COLO829 (cell line): ENCODE data around the gene CCR5AS.
A peak's percentile ranks its signal among the peaks of the same experiment; 100 is the strongest.
"Not testable (repeated sequence)": the region's sequence is repeated elsewhere in the genome, so short reads cannot be mapped to it uniquely, and the experiment has no call there.

Source experiments
- DNase-seq: peaks from one replicate; pipeline ENCODE4 v3.0.0; 2012; ENCODE audit warnings: low spot score

The CCR5AS gene

DNA sequence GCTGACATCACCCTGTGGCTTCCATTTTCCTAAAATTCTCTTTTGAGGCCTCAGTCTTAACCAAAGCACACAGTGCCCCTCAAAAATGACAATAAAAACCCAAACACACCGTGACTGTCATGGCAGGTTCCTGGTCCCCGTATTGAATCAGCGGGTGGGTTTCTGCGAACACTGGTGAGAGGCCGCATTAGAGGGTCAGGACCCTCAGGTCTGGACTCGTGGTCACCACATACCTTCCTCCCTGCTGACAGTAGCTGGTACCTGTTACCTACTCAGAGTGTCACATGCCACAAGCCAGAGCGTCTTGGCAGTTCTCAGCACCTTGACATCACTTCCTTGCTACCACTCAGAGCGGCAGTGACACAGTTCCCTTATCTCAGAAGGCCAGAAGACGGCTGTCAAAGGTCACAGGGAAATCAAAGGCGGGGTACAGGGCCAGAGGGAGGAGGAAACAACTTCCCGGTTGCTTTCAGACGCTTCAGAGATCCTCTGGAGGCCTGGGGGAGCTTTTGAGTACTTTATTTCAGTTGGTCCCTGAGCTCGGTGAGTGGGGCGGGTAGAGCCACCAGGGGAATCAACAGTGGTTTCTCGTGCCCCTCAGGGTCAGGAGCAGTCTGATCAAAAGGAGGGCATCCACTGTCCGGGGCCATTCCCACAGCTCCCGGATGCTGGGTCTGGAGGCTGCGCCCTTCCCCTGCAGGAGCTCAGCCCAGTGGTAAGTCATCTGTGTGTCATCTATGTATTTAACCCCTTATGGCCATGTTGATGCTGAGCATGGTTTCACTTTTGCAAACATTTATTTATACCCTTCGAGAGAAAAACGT, at the start of gene CCR5AS, which contains the start of gene CCRL2:
CCR5AS (minus strand) TSS at position 279 of the 824 bp plus-strand sequence.
CCRL2 (plus strand) TSS at position 472 of the 824 bp plus-strand sequence. CDS start 821 bp downstream, outside the sequence.
- no peak for DNase-seq

DNA sequence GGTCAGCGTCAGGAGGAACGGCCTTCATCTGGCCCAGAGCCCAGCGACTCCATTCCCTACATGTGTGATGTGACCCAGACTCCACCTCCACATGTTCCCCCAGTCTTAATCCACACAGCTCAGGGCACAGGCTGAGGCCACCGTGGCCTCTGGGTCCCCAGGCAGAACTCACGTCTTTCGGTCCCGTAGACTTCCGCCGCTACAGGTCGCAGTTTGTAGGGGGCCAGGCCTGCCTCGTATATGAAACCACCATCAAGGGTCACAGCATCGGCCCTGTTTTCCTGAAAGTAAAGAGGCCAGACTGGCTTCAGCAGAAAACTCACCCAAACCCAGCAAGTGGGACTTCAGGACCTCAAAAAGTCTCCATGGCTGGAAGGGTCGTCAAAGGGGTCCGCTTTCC, 49.3 kb upstream of the CCR5AS start:
- DNase-seq, result no peak

DNA sequence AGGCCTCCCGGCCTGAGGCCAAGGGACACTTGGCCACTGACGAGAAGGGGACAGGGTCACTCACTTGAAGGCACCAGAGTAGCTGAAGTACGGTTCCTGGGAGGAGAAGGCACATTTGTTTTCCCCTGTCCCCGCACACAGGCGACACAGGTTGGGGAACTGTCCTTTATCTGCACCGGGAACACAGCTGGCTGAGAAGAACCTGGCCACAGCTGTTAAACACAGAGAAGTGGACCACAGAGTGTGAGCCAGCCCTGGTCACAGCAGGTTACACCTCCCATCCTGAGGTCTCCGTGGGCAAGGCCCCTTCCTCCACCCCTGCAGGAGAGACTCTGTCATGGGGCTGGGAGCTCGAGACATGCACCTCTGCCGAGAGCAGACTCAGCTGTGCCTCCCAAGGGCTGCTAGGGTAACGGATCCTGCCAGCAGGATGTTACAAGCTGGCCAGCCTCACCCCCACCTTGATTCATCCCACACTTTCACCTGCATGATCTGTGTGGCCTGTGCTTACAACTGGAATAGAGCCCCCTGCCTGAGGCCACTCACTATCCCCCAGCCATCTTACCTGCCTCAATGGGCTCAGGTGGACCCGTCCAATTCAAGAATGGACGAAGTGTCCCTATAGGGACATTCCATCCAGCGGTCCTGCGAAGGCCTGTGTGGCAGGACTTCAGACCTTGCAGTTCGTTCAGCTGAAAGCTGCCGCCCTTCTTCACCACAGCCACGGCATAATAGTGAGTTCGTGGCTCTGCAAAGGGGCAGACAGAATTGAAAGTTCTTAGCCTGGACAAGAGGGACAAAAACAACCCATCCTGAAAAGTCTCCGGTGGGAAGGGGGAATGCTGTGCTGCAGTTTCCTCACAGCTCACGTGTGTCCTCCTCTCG, 48.6 kb upstream of the CCR5AS start:
- no peak for DNase-seq

DNA sequence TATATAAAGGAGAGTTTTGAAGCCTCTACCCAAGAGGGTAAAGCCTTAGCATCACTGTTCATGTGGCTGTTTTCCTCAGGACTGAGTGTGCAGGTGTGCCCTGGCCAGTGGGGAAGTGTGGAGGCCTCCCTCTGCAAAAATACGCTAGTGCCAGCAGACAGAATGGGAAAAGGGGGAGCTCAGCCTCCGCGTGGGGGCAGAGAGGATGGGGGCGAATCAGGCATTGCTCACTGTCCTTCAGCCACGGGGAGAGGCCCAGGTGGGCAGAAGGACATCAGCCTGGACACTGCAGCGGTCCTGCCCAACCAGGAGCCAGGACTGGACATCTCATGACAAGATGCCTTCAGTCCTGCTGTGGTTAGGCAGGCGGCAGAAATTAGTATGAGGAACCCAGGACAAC, 47.7 kb upstream of the CCR5AS start:
- DNase-seq, result no peak

DNA sequence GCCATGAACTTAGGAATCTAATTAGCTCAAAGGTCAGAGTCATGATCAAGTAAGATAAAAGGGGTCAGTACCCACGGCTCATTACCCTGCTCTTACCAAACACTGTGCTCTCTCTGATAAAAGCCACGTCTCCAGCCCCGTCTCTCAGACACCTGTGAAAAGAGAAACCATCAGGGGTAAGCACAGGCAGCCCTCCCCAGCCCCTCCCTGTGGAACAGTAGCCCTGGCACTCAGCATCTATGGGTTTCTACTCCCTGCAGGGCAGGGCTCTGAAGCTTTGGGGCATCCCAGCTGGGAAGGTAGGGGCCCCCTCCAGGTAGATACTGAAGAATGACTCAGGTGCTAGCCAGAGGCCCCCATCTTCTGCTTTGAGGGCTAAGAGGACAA, 47.3 kb upstream of the CCR5AS start:
- DNase-seq, result no peak

DNA sequence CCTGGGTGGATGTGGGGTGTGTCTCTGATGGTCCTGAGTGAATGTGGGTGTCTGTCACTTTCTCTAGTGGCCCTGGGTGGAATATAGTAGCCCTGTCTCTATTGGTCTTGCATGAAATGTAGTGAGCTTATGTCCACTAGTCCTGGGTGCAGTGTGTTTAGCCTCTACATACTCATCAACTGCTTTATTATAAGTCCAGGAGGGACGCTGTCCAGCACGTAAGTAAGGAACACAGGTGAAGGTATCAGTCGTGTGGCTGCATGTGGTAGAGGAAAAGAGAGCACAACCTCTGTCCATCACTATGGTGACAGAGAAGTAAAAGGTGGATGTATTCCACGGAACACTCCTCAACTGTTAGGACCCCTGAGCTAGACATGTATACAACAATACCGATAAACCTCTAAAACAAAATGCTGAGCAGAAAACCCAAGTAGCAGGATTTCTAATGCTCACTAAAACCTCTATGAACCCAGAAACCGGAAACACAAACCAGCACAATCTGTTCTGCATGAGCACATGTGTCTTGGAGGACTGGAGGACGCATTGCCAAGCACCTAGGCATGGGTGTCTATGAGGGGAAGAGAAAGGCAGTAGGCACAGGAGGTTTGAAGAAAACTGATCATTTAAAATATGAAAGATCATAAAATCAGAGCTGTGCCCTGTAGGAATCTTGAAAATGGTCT, 46.8 kb upstream of the CCR5AS start:
- no peak for DNase-seq

DNA sequence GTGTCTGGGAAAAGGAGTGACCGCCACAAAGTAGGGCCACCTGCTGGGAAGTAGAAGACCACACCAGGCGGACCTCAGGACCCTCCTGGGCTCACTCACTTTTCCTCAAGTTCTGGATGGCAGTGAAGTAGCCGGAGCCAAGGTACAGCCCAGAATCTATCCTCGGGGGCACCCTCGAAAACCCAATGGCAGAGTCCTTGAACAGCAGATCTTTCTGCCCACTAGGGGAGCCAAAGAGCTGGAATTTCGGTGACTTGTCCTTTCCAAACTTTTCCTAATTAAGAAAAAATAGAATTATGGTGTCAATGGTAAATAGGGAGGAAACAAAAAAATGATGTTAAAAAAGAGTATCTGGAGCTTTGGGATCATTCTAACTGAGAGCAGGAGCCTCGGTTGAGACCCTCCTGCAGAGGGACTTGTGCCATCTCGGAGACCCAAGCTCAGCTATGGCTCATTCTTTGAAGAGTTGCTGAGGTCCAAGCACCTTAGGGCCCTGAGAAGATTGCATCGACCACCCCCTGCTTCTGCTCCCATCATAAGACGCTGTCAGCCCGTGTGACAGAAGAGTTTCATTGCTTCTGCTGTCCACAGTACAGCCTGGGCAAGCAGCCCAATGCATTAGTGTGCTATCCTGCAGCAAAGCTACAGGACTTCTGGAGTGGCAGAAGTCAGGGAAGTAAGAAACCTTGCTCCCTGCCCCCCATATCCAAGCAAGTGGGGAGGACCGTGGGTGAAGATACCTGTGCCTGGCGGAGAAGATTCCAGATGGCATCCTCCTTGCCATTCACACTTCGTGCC, 43.1 kb upstream of the CCR5AS start:
- DNase-seq, result peak; percentile 54

GRCh38 chr3:46448721-46449120, 41.9 kb upstream of the CCR5AS start:
- no peak for DNase-seq

- DNase-seq, result no peak
These were observed 40.5 kb upstream of the CCR5AS start for GRCh38 chr3:46447228-46447985.

GRCh38 chr3:46442576-46443530, 36.0 kb upstream of the CCR5AS start:
- DNase-seq, result no peak

DNA sequence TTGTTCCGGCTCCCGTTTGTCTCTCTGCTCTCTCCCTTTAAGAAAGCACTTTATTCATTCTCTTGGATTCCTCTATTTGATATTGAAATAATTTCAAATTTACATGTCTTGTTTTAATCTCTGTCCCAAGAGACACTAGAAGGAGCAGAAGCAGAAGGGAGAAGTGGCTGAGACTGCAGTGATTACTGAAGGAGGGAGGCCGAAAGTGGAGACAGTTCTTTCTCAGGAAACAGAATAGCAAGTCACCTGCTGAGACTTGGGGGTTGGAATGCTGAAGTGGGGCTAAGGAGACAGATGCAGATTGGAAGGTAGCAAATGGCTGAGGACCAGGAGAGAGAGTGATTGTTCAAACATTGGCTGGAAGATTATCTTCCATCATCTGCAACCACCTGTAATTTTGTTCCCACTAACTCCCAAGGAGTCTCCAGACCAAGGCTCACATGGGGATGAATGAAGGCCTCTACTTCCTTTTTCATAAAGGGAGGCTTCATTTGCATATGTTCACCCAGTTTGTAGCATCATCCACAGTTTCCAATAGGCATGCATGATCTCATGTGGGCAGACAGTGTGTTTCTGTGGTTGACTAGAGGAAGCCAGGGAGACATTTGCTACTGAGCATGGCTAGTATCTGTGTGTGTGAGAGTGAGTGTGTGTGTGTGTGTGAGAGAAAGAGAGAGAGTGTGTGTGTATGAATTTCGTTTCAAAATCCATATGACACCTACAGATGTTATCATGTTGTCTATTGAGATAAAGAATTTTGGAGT, 33.8 kb upstream of the CCR5AS start:
- DNase-seq, result no peak

GRCh38 chr3:46438831-46439230, 32.0 kb upstream of the CCR5AS start:
- no peak for DNase-seq

- DNase-seq, result no peak
These were observed 28.3 kb upstream of the CCR5AS start for GRCh38 chr3:46435081-46435726.

GRCh38 chr3:46433841-46434240, 27.0 kb upstream of the CCR5AS start:
- DNase-seq, result no peak

DNA sequence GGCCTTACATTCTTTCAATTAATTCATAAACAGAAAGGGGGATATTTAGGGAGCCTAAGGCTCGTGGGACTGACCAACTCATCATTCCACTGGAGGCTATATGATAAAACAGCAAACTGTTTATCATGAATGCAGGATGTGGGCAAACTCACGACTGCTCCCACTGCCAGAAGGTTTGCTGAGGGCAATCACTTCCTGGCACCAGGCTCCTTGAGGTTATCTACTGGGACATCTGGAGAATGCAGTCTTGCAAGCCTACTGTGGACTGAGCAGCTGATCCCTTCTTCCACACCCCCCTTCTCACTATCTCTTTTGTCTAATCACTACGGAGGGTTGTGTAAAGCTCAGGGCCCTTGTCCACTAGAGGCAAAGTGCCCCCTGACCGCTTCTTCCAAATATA, 26.3 kb upstream of the CCR5AS start:
- DNase-seq, result not testable (repeated sequence)

GRCh38 chr3:46431905-46432304, 25.0 kb upstream of the CCR5AS start:
- DNase-seq, result not testable (repeated sequence)

- DNase-seq, result not testable (repeated sequence)
These were observed 24.0 kb upstream of the CCR5AS start for GRCh38 chr3:46430879-46431278.

DNA sequence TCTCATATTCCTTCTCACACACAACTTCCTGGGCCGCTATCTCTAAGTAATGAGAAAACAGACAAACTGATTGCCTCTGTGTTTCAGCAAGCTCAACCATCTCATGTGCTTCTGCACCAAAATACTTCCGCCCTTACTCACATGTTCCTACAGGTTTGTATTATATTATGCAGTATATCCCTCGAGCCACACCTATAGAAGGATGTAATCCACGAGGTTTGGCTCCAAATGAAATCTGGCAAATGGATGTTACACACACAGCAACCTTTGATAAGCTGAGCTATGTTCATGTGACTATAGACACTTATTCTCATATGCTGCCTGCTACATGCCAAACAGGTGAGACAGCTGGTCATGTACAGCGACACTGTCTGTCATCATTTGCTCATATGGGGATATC, 22.8 kb upstream of the CCR5AS start:
- no peak for DNase-seq
